ENCODE measurements around the gene EPHB2.

Gene EPHB2

DNA sequence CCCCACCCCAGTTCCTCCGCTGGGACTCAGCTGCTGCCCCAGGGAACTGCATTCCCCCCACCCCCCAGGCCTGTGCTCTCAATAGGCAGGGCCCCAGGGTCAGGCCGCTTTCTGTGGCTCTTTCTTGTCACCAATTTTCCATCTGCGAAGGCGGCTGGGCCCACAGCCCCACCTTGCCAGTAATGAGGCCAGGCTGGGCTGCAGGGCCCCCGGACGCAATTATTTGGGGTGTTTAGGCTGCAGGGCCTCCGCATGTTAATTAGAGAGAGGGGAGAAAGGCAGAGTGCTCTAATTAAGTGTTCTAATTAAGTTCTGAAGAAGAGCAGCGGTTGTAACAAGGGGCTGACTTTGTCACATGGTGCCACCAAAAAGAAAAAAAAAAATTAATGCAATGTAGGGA, 71.8 kb downstream of the EPHB2 start:
- DNase-seq = no peak

DNA sequence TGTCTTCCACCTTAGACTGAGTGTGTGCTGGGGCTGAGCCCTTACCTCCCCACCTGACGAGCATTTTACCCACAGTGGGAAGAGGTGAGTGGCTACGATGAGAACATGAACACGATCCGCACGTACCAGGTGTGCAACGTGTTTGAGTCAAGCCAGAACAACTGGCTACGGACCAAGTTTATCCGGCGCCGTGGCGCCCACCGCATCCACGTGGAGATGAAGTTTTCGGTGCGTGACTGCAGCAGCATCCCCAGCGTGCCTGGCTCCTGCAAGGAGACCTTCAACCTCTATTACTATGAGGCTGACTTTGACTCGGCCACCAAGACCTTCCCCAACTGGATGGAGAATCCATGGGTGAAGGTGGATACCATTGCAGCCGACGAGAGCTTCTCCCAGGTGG, 73.7 kb downstream of the EPHB2 start:
- no peak for DNase-seq

DNA sequence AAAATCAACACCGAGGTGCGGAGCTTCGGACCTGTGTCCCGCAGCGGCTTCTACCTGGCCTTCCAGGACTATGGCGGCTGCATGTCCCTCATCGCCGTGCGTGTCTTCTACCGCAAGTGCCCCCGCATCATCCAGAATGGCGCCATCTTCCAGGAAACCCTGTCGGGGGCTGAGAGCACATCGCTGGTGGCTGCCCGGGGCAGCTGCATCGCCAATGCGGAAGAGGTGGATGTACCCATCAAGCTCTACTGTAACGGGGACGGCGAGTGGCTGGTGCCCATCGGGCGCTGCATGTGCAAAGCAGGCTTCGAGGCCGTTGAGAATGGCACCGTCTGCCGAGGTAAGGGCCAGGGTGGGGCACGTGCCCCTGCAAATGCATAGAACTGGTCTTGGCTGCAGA, 74.1 kb downstream of the EPHB2 start:
- DNase-seq = no peak

DNA sequence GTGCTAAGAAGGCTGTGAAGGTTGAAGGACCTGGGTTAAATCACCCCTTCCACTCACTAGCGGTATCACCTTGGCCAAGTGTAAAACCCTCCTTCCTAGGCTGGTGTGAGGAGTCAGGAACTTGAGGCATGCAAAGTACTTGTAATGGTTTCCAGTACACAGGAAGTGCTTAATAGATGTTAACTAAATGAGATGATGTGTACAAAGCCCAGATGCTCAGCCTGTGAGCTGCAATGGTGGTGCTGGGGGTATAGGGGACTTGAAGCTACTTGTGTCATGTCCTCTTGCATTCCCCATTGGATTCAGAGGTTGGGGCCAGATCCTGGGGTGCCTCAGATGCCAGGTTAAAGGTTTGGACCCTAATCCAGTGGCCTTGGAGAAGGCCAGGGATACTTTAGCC, 75.5 kb downstream of the EPHB2 start:
- DNase-seq = no peak

DNA sequence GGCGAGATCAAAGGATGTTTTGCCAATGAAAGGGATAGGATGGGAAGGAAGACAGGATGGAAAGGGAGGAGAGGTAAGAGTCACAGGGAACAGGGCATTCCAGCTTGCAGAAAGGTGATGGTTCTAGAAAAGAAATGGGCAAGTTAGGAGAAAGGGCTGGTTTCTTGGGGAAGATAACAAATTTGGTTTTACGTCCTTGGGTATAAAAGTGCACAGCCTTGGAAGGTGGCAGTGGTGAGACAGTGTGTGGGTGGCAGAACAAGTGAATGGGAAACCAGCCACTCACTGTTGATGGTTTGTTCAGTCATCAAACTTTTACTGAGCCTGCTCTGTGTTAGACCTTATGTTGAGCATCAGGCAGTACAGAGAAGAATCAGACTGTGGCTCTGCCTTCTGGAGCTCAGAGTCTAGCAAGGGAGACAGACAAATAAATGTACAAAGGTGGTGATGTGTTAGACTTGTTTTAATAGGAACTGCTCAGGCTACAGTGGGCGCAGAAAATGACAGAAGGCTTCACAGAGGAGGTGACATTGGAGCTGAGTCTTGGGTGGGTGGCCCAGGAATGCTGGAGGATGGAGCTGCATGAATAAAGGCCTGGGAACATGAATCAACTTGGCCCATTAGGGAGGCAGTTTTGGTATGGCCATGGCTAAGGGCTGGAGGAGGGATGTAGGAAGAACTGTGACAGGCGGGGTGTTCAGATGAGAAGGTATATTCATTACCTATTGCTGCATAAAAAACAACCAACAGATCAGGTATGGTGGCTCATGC, 76.3 kb downstream of the EPHB2 start:
- DNase-seq = no peak

DNA sequence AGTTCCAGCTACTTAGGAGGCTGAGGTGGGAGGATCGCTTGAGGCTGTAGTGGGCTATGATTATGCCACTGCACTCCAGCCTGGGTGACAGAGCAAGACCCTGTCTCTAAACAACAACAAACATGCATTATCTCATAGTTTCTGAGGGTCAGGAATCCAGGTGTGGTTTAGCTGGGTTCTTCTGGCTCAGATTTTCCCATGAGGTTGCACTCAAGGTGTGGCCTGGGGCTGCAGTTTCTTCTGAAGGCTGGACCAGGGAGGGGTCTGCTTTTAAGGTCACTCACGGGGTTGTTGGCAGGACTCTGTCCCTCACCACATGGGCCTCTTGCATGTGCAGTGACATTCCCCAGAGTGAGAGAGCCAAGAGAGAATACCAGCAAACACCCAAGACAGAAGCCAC, 77.0 kb downstream of the EPHB2 start:
- no peak for DNase-seq

DNA sequence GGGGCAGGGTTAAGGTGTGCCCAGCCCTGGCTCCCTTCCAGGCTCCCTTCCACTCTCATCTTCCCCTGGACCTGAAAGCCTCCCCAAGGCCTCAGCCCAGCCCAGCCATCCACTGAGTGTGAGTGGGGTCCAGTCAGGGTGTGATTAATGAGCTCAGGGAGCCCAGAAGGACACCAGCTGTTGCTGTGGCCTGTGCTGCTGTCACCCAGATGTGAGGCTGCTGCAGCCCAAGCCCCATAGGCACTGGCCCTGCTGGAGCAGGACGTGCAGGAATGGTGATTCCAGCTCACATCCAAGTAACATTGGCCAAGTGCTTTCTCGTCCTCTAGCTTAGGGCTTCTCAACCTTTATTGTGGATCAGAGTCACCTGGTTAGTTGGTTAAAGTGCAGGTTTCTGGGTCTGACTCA, 77.6 kb downstream of the EPHB2 start:
- no peak for DNase-seq

DNA sequence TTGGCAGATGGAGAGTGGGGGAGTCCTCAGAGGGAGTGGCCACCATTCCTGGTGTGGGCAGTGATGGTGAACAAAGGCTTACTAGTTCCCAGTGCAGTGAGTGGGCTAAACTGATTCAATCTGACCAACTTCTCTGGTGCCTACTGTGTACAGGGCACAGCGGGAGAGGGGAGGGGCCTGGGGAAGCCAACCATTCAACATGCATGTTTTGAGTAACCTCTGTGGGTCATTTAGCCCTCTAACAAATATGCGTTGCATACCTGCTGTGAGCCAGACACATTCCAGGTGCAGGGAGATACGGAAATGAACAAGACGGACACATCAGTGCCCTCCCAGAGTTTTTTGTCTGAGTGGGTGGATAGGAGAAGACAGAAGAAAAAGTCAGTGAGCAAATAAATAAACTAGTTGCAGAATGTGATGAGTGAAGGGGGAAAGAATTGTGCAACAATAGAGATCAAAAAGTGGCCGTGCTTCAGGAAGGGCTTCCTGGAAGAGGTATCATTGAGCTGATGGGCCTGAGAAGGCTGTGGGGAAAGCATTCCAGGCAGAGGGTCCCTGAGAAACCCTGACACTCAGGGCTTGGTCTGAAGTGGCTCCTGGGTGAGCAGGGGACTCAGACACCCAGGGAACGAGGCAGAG, 78.8 kb downstream of the EPHB2 start:
- DNase-seq = no peak

DNA sequence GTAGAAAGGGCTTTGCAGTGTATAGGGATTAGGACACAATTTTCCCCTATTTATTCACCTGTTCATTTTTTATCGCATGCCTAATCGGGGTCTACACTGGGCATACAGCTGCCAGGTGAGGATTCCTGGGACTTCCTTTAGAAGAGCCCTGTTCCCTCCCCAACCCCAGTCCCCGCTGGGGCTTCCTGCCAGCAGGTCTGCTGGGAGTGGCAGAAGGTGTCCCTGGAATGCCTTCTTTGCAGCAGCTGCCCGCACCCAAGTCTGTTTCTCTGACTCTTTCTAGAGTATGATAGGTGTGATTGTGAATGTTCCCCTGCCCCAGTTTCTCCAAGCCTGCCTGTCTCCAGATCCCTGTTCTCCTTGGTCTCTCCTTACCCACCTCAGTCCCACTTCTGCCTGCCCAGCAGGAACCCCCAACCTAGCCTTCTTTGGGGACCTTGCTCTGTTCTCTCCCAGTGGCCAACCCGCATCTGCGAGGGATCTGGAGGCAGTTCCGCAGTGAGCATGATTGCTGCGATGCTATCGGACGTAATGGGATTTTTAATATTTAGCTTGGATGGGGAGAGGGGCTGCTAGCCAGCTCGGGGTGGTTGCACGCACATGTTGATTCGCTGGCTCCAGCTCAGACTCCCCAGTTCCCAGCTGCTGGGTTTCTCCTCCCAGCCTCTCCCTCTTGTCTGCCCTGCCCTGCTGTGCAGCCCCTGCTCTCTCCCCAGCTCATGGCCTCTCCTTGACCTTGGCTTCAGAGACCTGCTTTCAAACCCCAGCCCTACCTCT, 79.8 kb downstream of the EPHB2 start:
- no peak for DNase-seq

DNA sequence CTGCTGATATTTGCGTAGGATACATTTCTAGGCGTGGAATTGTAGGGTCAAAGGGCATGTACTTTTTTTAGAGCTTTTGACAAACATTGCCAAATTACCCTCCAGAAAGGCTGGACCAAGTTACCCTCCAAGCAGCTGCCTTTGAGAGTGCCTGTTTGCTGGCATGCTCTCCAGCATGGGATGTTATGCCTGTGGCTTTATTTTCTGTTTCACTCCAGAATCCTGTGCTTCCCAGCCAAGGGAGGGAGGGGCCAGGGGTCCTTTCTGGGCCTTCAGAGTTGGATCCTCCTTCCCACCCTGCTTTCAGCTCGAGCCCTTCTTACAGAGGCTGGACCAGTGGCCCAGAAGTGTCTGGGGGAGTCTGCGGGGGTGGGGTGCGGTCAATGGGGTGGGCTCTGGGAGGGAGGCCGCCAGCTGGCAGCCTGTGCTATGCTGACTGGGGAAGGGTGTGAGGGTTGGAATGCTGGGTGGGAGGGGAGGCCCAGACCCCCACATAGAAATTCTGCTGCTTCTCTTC, 81.2 kb downstream of the EPHB2 start:
- DNase-seq = no peak

DNA sequence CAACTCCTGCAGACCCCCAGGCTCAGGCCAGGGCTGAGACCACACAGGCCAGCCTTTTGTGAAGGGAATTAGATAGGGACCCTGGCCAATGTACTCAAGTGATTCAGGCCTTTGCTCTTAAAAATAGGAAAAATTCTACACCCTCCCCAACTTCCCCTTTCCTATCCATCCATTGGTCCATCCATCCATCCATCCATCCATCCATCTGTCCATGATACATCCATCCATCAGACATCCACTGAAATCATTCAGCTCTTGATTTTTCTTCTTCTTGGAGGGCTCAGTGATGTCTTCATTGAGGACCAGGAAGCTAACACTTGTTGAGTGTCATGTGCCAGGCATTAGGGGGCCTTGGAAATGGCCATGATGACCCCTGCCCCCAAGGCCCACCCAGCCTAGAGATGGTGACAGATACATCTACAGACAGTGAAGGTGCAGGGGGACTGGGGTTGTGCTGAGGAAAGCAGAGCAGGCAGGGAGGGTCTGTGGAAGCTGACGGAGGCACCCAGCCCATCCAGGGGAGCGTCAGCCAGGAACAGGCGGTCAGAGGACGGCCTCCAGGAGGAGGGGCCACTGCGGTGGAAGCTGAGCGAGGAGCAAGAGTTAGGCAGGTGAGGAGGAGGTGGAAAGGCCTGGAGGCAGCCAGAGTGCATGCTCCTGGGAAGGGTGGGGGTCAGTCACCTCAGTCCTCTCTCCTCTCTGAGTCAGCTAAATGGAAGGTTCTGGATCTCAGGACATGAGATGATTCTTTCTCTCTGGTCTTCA, 81.9 kb downstream of the EPHB2 start:
- no peak for DNase-seq

DNA sequence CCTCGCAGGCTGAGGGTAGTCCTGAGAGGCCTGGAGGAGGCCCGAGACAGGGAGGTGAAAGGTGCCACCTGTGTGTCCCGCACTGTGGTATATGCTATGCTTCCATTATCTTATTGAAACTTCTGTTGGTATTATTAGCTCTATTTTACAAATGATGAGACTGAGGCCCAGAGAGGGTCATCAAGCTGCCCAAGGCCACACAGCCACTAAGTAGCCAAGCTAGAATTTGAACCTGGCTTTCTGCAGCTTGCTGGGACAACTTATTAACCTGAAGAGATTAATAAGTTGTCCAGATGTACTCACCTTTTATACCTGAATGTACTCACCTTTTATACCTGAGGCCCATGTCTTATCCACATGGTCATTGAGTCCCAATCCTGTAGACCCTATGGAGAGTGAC, 83.0 kb downstream of the EPHB2 start:
- no peak for DNase-seq

DNA sequence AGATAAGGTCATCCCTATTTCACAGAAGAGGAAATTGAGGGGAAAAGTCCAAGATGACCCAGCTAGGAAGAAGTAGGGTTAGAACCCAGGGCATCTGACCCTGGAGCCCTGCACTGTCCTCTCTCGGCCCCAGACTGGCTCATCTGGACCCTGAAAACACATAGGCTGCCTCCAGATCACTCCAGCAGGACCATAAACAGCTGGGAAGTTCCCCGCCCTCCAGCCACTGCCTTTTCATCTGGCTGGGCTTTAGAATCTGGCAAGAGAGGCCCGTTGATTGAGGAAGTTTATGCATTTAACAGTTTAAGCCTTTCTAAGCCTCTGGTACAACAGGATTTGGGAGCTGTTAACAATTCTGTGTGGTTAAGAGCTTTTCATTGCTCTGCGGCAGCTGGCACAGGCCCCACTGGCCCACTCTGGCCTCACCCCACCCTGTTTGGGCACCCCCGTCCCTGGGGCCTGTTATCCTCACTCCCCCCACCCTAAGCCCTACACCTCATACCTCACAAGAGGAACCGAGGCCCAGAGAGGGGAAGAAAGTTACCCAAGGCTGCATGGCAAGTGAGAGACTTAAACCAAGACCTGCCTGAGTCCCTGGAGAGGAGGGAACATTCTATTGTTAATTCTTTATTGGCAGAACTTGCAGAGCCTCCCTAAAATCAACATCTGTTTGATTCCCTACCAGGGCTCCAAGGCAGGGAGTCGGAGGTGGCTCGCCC, 84.2 kb downstream of the EPHB2 start:
- peak; percentile 33 for DNase-seq

DNA sequence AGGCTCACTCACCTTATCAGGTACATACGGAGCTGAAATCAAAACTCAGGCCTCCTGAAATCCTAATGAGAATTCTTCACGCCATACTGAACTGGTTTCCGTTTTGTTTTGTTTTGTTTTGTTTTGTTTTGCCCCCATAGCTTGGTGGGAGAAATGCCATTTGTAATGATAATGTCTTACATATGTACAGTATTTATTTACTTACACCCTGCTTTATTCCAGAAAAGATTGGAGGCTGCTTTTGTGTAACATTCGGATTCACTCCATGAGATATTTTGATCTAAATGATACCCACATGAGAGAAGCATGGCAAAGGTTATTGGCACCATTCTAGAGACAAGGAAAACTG, 84.7 kb downstream of the EPHB2 start:
- no peak for DNase-seq

DNA sequence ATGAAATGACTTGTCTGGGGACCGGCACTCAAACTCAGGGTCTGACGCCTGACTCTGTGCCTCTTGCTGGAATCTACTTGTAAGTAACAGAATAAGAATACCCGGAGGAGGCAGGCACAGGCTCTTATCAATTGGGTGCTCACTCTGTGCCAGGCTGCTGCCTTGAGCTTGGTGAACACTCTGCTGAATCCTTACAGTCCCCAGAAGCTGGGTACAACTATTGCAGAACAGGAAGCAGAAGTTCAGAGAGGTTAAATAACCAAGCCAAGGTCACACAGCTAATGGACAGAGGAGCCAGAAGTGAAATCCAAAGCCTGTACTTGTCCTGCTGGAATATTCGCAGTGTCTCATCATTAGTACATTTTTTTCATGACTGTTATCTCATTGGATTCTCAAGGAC, 86.0 kb downstream of the EPHB2 start:
- no peak for DNase-seq

DNA sequence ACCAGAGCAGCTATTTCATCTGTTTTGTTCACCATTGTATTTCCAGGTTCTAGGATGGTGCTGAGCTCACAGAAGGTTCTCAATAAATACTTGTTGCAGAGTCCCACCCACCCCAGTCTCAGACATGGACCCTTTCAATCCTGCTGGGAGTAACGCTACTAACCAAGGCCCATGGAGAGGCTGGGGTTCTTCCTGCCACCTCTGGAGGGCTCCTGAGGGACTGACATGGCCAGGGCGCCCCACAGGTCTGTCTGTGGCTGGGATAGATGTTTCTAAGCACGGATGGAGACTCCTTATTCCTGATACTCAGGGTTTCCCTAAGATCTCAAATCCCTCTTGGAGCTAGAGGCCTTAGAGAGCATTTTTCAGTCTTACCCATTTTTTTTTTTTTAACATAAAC, 87.4 kb downstream of the EPHB2 start:
- DNase-seq = no peak

DNA sequence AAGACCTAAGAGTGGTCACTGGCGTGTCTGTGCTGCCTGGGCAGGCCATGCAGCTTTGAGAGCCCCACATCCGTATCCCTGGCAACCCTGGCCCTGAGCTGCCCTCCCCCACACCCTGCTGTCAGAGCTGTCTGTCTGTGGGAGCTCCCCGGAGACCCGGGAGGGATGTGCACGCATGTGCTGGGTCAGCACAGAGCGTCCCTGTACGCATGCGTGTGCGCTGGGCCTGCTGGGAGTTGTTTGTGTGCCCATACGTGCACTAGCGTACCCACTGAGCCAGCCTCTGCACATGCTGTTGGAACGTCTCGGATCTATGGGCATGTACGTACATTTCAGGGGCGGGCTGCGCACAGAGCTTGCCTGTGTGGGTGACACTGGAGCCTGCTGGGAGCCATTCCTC, 89.3 kb downstream of the EPHB2 start:
- no peak for DNase-seq

DNA sequence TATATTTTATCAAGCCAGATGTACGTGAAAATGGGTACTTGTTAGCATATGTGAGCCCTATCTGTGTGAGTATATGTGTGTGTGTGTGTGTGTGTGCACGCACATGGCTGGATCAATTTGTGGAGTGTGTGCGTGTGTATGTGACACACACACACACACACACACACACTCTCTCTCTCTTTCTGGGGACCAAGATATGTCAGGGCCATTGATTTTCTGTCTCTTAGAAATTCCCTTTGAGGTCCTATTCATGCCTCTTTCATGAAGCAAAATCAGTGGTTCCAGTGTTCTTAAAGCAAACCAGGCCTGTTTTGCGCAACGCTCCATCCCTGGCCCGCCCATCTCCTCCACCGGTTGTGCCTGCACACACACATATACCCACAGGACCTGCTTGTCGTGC, 90.0 kb downstream of the EPHB2 start:
- DNase-seq = no peak

DNA sequence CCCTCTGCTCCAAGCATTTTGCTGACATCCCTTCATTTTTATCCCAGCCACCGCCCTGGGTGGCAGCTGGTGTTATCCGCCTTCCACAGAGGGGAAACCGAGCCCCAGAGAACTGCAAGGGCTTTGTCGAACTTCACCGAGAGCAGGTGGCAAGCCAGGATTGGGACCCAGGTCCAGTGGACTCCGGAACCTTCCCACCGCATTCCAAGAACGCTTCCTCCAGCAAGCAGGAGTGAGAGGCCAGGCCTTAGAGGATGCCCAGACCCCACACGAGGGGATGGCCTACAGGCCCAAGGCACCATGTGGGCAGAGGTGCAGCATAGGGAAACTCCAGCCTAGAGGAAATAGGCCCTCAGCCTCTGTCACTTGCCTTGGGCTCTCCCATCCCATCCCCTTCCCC, 90.7 kb downstream of the EPHB2 start:
- no peak for DNase-seq

DNA sequence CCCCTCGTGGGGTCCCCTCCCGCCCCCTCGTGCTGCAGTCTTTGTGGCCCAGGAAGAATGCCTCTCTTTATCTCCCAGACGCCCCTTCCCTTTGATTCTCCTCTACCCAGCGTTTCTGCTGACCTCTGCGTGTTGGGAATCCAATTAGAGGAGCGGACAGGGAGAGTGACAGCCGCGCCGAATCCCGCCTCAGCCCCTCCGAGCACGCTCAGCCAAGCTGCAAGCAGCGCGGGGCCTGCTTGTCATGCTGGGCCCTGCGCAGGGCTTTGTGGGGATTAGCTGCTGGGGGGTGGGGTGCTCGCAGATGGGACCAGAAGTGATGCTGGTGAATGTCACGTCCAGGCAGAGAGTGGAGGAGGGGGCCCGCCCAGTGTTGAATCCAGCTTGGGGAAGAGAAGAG, 91.1 kb downstream of the EPHB2 start:
- no peak for DNase-seq

DNA sequence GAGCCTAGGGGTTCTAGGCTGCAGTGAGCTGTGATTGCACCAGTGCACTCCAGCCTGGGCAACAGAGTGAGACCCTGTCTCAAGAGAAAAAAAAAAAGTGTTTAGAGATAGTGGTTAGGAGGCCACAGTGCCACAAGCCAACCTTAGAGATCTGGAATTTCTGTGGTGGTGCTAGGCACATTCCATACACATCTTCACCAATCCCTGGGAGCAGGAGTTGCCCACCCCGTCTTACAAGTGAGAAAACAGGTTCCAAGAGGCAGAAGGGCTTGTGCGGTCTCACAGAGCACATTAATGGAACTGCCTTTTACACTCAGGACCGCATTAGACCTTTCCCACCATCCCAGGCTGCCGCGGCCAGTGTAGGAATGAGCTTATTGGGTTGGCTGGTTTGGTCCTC, 93.2 kb downstream of the EPHB2 start:
- DNase-seq = no peak

DNA sequence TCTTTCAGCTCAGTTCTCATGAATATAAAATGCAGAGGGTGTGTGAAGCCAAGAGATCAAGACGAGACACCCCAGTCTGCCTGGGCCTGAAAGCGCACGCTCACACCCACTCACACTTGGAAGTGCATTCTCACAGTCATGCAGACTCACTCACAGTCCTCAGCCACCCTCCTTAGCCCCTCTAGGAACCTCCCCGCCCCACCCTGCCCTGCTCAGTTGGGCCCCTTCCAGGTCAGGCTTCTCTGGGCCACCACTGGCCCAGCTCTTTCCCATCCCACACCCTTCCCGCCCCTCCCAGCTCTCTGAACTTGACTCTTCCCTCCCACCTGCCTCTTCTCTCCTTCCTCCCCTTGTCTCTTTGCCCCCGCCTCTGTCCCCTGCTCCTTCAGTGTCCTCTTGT, 93.8 kb downstream of the EPHB2 start:
- no peak for DNase-seq

All from inflammatory macrophage treated with lipopolysaccharide for 4 hours (primary cell).